MCF 10A (cell line): ENCODE measurements around the gene ERBB2. TPM values are rescaled to one million over a fixed set of nuclear protein-coding genes. Genes with fewer than 3 reads are reported as not detected.

Experiments used
- BruUV-seq: library from RNA; stranded (reverse); fragments of 400-500 nt; replicated peaks from 2 replicates; lab custom pipeline; 2021; lab: Mats Ljungman, UMichigan
- CTCF ChIA-PET: fragments of 300-600 bp; sonication (Branson Sonifier 250); formaldehyde crosslinking; extraction: SDS; loops from one replicate; lab custom pipeline; 2021; ENCODE audit warnings: antibody characterized with exemption, inconsistent platforms; lab: Yijun Ruan, JAX
- POLR2A ChIA-PET: fragments of 300-600, 350-650 bp; sonication (Branson Sonifier 250); formaldehyde crosslinking; extraction: SDS; loops from one replicate; lab custom pipeline; 2020; ENCODE audit warnings: antibody characterized with exemption, inconsistent platforms; lab: Yijun Ruan, JAX
- DNase-seq: peaks from one replicate; pipeline ENCODE4 v3.0.0-alpha.2; 2018; ENCODE audit not compliant: unreplicated experiment
- H3K27ac Mint-ChIP-seq: one replicate; pipeline ENCODE4 v1.8.0; 2022; ENCODE audit warnings: mild to moderate bottlenecking, low read depth, mixed read lengths; ENCODE audit not compliant: unreplicated experiment
- H3K27me3 Mint-ChIP-seq: one replicate; pipeline ENCODE4 v1.8.0; 2022; ENCODE audit warnings: mixed read lengths; ENCODE audit not compliant: insufficient read depth, unreplicated experiment
- H3K36me3 Mint-ChIP-seq: one replicate; pipeline ENCODE4 v1.8.0; 2022; ENCODE audit warnings: mild to moderate bottlenecking, moderate library complexity, mixed read lengths; ENCODE audit not compliant: insufficient read depth, unreplicated experiment
- H3K4me1 Mint-ChIP-seq: one replicate; pipeline ENCODE4 v1.8.0; 2022; ENCODE audit warnings: mixed read lengths; ENCODE audit not compliant: insufficient read depth, unreplicated experiment
- H3K4me3 Mint-ChIP-seq: one replicate; pipeline ENCODE4 v1.8.0; 2022; ENCODE audit warnings: mild to moderate bottlenecking, moderate library complexity, mixed read lengths; ENCODE audit not compliant: unreplicated experiment
- H3K9me3 Mint-ChIP-seq: one replicate; pipeline ENCODE4 v1.8.0; 2022; ENCODE audit warnings: mixed read lengths; ENCODE audit not compliant: unreplicated experiment
- intact Hi-C: fragments of 100-400 bp; cut with micrococcal nuclease; formaldehyde crosslinking; loops from 2 replicates; pipeline ENCODE4 v1.14.1; 2022
- total RNA-seq: library from RNA; stranded (reverse); gene quantifications from 2 replicates; pipeline ENCODE4 v1.2.3, GENCODE V29; 2022
- TF ChIP-seq, protein P1 (sequence below): fragments of 200-600 bp; IDR thresholded peaks from one replicate; pipeline ENCODE4 v1.8.0; 2022; ENCODE audit warnings: antibody characterized with exemption, mild to moderate bottlenecking; ENCODE audit not compliant: unreplicated experiment

ERBB2 gene
- total RNA-seq, 1 experiment from 2014 or later, result 33.7 TPM

DNA sequence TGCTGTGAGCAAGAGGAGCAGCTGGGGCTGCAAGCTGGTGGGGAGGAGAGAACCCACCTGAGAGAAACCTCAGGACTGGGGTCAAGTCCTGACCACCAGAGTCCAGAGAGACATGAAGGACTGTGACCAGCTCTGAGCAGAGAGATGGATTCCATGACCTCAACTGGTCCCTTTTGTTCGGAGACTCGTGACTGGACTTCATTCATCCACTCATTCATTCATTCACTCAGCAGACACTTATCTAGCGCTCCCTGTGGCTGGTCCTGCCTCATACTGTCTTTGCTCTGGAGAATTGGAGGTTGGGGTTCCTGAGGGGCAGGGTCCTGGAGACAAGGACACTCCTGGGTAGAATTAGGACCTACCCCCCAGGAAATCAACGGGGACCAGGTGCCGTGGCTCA lies 4.0 kb downstream of the ERBB2 start:
- Mint-ChIP-seq H3K27me3 (no peaks in the 10 kb centered on the region), H3K27ac (no peak overlapping the region), H3K4me3 (no peak overlapping the region), H3K4me1 (peaks cover 22% of the 10 kb centered on the region), H3K36me3 (peaks cover 20% of the 10 kb centered on the region), H3K9me3 (no peaks in the 10 kb centered on the region)
- BruUV-seq, result no TSS peak
- intact Hi-C loops, result no loop called here
- ChIA-PET POLR2A (interaction anchor here (2.3 kb wide), 1 partner anchor 16 kb away, joined by 11 read pairs; the partner anchor contains the start of gene PGAP3), CTCF (no interaction called here)
- TF ChIP-seq, protein P1, sequence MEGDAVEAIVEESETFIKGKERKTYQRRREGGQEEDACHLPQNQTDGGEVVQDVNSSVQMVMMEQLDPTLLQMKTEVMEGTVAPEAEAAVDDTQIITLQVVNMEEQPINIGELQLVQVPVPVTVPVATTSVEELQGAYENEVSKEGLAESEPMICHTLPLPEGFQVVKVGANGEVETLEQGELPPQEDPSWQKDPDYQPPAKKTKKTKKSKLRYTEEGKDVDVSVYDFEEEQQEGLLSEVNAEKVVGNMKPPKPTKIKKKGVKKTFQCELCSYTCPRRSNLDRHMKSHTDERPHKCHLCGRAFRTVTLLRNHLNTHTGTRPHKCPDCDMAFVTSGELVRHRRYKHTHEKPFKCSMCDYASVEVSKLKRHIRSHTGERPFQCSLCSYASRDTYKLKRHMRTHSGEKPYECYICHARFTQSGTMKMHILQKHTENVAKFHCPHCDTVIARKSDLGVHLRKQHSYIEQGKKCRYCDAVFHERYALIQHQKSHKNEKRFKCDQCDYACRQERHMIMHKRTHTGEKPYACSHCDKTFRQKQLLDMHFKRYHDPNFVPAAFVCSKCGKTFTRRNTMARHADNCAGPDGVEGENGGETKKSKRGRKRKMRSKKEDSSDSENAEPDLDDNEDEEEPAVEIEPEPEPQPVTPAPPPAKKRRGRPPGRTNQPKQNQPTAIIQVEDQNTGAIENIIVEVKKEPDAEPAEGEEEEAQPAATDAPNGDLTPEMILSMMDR, result no peak
- DNase-seq, result no peak

DNA sequence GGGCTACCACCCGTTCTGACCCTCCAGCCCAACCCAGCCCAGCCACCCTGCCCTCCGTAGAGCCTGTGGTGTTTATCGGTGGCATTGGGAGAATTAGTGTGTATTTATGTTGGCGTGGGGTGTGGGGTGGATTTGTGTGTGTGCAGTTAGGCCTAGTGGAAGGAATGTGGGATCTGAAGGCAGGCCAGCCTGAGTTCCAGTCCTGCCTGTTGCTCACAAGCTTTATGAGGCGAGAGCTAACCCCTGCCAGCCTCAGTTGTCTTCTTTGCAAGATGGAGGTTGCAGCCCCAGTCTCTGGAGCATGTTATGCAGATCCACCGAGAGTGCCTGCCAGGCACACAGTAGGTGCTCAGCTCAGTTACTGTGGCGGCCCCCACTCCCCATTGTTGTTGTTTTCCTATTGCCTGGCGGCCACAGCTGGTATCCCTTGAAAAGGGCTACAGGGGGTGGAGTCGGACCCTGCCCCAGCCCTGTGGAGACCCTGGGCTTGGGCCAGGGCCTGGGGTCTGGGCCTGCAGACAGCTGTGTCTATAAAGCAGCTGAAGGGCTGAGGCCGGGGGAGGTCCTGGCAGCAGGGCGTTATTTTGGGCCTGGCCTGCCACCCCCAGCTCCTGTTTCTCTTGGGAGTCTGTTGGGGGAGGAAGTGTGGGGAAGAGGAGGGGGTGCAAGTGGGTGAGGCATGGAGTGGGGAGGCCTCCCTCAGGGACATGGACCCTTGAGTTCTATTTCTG lies 5.1 kb downstream of the ERBB2 start:
- no TSS peak for BruUV-seq
- H3K4me3 Mint-ChIP-seq, result no peak overlapping the region
- intact Hi-C loops, result no loop called here
- POLR2A ChIA-PET, result interaction anchor here (0.5 to 1.7 kb wide), 5 partner anchors 10 to 274 kb away, joined by 3 to 6 read pairs (median 4); partner anchors contain the start of gene PGAP3
- peaks cover 31% of the 10 kb centered on the region for H3K36me3 Mint-ChIP-seq
- no peak for DNase-seq
- TF ChIP-seq, protein P1, result no peak
- H3K9me3 Mint-ChIP-seq, result no peaks in the 10 kb centered on the region
- H3K4me1 Mint-ChIP-seq, result peaks cover 28% of the 10 kb centered on the region
- H3K27me3 Mint-ChIP-seq, result no peaks in the 10 kb centered on the region
- CTCF ChIA-PET, result interaction anchor here (0.6 to 1.0 kb wide), 3 partner anchors 10 to 67 kb away, joined by 3 to 4 read pairs (median 4); no protein-coding TSS in a partner anchor
- H3K27ac Mint-ChIP-seq, result peak overlapping the region; percentile 10

DNA sequence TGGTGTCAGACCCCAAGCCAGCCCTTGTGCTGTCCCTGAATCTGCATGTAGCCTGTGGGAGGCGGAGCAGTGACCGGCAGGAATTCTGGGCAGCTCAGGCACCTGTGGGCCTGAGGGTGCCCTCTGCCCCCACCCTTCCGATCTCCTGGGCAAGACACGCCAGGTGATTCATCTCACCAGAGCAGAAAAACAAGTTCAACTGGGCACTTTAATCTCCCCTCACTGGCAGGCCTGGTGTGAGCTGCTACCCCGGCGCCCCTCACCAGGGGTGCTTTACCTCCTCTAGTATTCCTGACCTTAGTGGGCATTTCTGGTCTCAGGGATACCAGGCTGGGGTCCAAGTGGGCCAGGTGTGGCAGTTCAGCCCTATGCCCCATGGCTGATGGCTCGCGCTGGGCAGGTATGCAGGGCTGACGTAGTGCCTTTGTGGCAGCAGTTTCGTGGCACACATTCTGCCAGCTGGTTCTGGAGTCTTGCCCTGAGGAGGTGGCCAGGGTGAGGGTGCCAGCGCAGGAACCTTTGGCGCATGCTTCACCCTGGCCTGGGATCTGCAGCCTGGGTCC lies 6.0 kb downstream of the ERBB2 start:
- intact Hi-C loops, result no loop called here
- Mint-ChIP-seq H3K9me3 (no peaks in the 10 kb centered on the region), H3K27me3 (no peaks in the 10 kb centered on the region), H3K4me3 (no peak overlapping the region), H3K4me1 (peaks cover 26% of the 10 kb centered on the region), H3K36me3 (peaks cover 40% of the 10 kb centered on the region), H3K27ac (no peak overlapping the region)
- POLR2A ChIA-PET, result interaction anchor here (0.5 to 1.7 kb wide), 4 partner anchors 10 to 273 kb away, joined by 3 to 6 read pairs (median 4); partner anchors contain the start of gene PGAP3
- TF ChIP-seq, protein P1, result no peak
- CTCF ChIA-PET, result interaction anchor here (0.5 to 1.0 kb wide), 2 partner anchors 68 to 160 kb away, joined by 3 to 4 read pairs; no protein-coding TSS in a partner anchor
- no TSS peak for BruUV-seq
- DNase-seq, result peak; percentile 53

DNA sequence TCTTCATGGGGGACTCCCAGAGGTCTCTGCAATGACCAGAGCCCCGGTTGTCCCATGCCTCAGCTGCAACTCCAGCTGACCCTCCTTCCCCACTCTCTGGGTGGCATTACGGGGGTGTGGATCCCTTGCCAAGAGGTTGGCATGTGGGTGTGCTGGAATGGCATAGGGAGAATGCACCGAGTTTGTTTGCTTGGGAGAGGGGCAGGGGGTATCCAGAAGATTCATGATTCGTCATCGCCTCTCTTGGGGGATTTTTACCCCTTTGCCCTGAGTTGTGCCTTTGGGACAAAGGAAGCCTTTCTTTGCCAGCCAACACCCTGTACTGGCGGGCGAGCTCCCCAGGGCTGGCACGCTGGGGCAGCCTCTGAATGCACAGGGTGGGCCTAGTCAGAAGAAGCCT lies 6.5 kb downstream of the ERBB2 start:
- H3K27ac Mint-ChIP-seq, result no peak overlapping the region
- H3K4me3 Mint-ChIP-seq, result no peak overlapping the region
- ChIA-PET POLR2A (interaction anchor here (1.2 to 1.7 kb wide), 2 partner anchors 9 to 11 kb away, joined by 4 read pairs; no protein-coding TSS in a partner anchor), CTCF (interaction anchor here (1.1 kb wide), 1 partner anchor 22 kb away, joined by 3 read pairs; no protein-coding TSS in a partner anchor)
- H3K36me3 Mint-ChIP-seq, result peaks cover 45% of the 10 kb centered on the region
- intact Hi-C loops, result no loop called here
- TF ChIP-seq, protein P1, result no peak
- DNase-seq, result no peak
- H3K27me3 Mint-ChIP-seq, result no peaks in the 10 kb centered on the region
- H3K4me1 Mint-ChIP-seq, result peaks cover 21% of the 10 kb centered on the region
- no TSS peak for BruUV-seq
- H3K9me3 Mint-ChIP-seq, result no peaks in the 10 kb centered on the region
